HEK293T (cell line): ENCODE measurements around the gene WDR37.

Experiments used
- CTCF ChIA-PET: fragments of 350-600 bp; formaldehyde crosslinking; extraction: SDS; loops from one replicate; lab custom pipeline; 2021; ENCODE audit warnings: antibody characterized with exemption, inconsistent platforms; lab: Yijun Ruan, JAX
- POLR2A ChIA-PET: fragments of 350-600 bp; formaldehyde crosslinking; extraction: SDS; loops from one replicate; lab custom pipeline; 2020; ENCODE audit warnings: antibody characterized with exemption, inconsistent platforms; lab: Yijun Ruan, JAX
- DNase-seq: peaks from one replicate; pipeline ENCODE4 v3.0.0; 2012; ENCODE audit warnings: mixed read lengths; ENCODE audit errors: extremely low spot score
- ARNT ChIP-seq: fragments of 450-650 bp; IDR thresholded peaks from 2 replicates; pipeline ENCODE4 v1.6.1; 2017; ENCODE audit warnings: mild to moderate bottlenecking
- BHLHE40 ChIP-seq: fragments of 450-650 bp; IDR thresholded peaks from 2 replicates; pipeline ENCODE4 v1.6.1; 2016; ENCODE audit warnings: mild to moderate bottlenecking, moderate library complexity, borderline replicate concordance
- CTBP1 ChIP-seq: fragments of 450-650 bp; IDR thresholded peaks from 2 replicates; pipeline ENCODE4 v1.6.1; 2016; ENCODE audit warnings: borderline replicate concordance
- ELF4 ChIP-seq: fragments of 450-650 bp; IDR thresholded peaks from 2 replicates; pipeline ENCODE4 v1.6.1; 2017; ENCODE audit warnings: antibody characterized with exemption
- FOXA1 ChIP-seq: fragments of 450-650 bp; IDR thresholded peaks from 2 replicates; pipeline ENCODE4 v1.6.1; 2016; ENCODE audit warnings: mild to moderate bottlenecking
- FOXK2 ChIP-seq: fragments of 450-650 bp; IDR thresholded peaks from 2 replicates; pipeline ENCODE4 v1.6.1; 2016; ENCODE audit warnings: mild to moderate bottlenecking
- FOXM1 ChIP-seq: fragments of 450-650 bp; IDR thresholded peaks from 2 replicates; pipeline ENCODE4 v1.6.1; 2017; ENCODE audit warnings: mild to moderate bottlenecking, borderline replicate concordance
- HDGF ChIP-seq: fragments of 450-650 bp; IDR thresholded peaks from 2 replicates; pipeline ENCODE4 v1.6.1; 2017; ENCODE audit warnings: antibody characterized with exemption, borderline replicate concordance
- L3MBTL2 ChIP-seq: fragments of 450-650 bp; conservative IDR thresholded peaks from 2 replicates; pipeline ENCODE4 v1.6.1; 2016; ENCODE audit warnings: mild to moderate bottlenecking
- LEF1 ChIP-seq: fragments of 450-650 bp; IDR thresholded peaks from 2 replicates; pipeline ENCODE4 v1.6.1; 2017; ENCODE audit warnings: mild to moderate bottlenecking, borderline replicate concordance
- NFRKB ChIP-seq: fragments of 450-650 bp; IDR thresholded peaks from 2 replicates; pipeline ENCODE4 v1.6.1; 2016; ENCODE audit warnings: mild to moderate bottlenecking, moderate library complexity
- PKNOX1 ChIP-seq: fragments of 450-650 bp; IDR thresholded peaks from 2 replicates; pipeline ENCODE4 v1.6.1; 2016
- SP1 ChIP-seq: fragments of 450-650 bp; IDR thresholded peaks from 2 replicates; pipeline ENCODE4 v1.6.1; 2017
- SUZ12 ChIP-seq: fragments of 450-650 bp; IDR thresholded peaks from 2 replicates; pipeline ENCODE4 v1.6.1; 2016; ENCODE audit warnings: mild to moderate bottlenecking
- TARDBP ChIP-seq: fragments of 450-650 bp; IDR thresholded peaks from 2 replicates; pipeline ENCODE4 v1.6.1; 2016
- ZNF384 ChIP-seq: fragments of 450-650 bp; IDR thresholded peaks from 2 replicates; pipeline ENCODE4 v1.6.1; 2016

The WDR37 gene

GRCh38 chr10:1050145-1050544 lies 6.0 kb upstream of the WDR37 start:
- DNase-seq = no peak
- no peak for TF ChIP-seq SUZ12
- TF ChIP-seq CTBP1 = no peak
- no peak for TF ChIP-seq ZNF384
- TF ChIP-seq ARNT = no peak
- no peak for TF ChIP-seq ELF4
- no peak for TF ChIP-seq NFRKB
- no peak for TF ChIP-seq FOXA1
- TF ChIP-seq FOXM1 = no peak
- TF ChIP-seq FOXK2 = no peak
- ChIA-PET POLR2A (no interaction called here), CTCF (no interaction called here)

- POLR2A ChIA-PET = no interaction called here
- no peak for DNase-seq
- no peak for TF ChIP-seq SUZ12
- TF ChIP-seq NFRKB = no peak
- no peak for TF ChIP-seq SP1
- no peak for TF ChIP-seq FOXA1
- TF ChIP-seq PKNOX1 = no peak
- no peak for TF ChIP-seq BHLHE40
- TF ChIP-seq CTBP1 = no peak
- TF ChIP-seq ARNT = no peak
- no peak for TF ChIP-seq HDGF
- no peak for TF ChIP-seq FOXM1
- no peak for TF ChIP-seq FOXK2
- no peak for TF ChIP-seq TARDBP
- TF ChIP-seq ZNF384 = no peak
- TF ChIP-seq LEF1 = no peak
- no peak for TF ChIP-seq ELF4
- CTCF ChIA-PET = interaction anchor here (0.6 kb wide), 1 partner anchor 158 kb away, joined by 3 read pairs; no protein-coding TSS in a partner anchor
These were observed 5.6 kb upstream of the WDR37 start for GRCh38 chr10:1050554-1050953.

- DNase-seq = peak; percentile 26
- POLR2A ChIA-PET = no interaction called here
- TF ChIP-seq PKNOX1 = peak; percentile 92
- no peak for TF ChIP-seq FOXA1
- no peak for TF ChIP-seq SUZ12
- no peak for TF ChIP-seq TARDBP
- no peak for TF ChIP-seq FOXK2
- TF ChIP-seq ARNT = peak; percentile 94
- TF ChIP-seq ELF4 = no peak
- TF ChIP-seq FOXM1 = no peak
- no peak for TF ChIP-seq SP1
- no peak for TF ChIP-seq ZNF384
- TF ChIP-seq LEF1 = no peak
- no peak for TF ChIP-seq BHLHE40
- peak; percentile 92 for TF ChIP-seq CTBP1
- no peak for TF ChIP-seq HDGF
- no peak for TF ChIP-seq NFRKB
- no peak for TF ChIP-seq L3MBTL2
- CTCF ChIA-PET = no interaction called here
These were observed 1.5 kb upstream of the WDR37 start for GRCh38 chr10:1054684-1055083.

- ChIA-PET POLR2A (interaction anchor here (1.0 kb wide), 1 partner anchor 8 kb away, joined by 3 read pairs; the partner anchor contains the start of gene IDI1), CTCF (no interaction called here)
- TF ChIP-seq ARNT = no peak
- TF ChIP-seq PKNOX1 = no peak
- TF ChIP-seq FOXK2 = no peak
- TF ChIP-seq BHLHE40 = no peak
- no peak for TF ChIP-seq LEF1
- TF ChIP-seq SP1 = no peak
- TF ChIP-seq ZNF384 = no peak
- TF ChIP-seq FOXA1 = no peak
- TF ChIP-seq L3MBTL2 = no peak
- TF ChIP-seq TARDBP = no peak
- no peak for TF ChIP-seq NFRKB
- no peak for TF ChIP-seq FOXM1
- TF ChIP-seq HDGF = no peak
- TF ChIP-seq ELF4 = no peak
- TF ChIP-seq CTBP1 = no peak
- no peak for TF ChIP-seq SUZ12
- DNase-seq = peak; percentile 15
These were observed 997 bp downstream of the WDR37 start for GRCh38 chr10:1057106-1057657.

GRCh38 chr10:1058017-1058416 lies 1.8 kb downstream of the WDR37 start:
- ChIA-PET POLR2A (interaction anchor here (1.0 kb wide), 1 partner anchor 9 kb away, joined by 3 read pairs; the partner anchor contains the start of gene IDI1), CTCF (no interaction called here)
- TF ChIP-seq HDGF = no peak
- no peak for TF ChIP-seq NFRKB
- no peak for DNase-seq

- TF ChIP-seq ELF4 = no peak
- no peak for TF ChIP-seq FOXM1
- TF ChIP-seq PKNOX1 = no peak
- TF ChIP-seq HDGF = no peak
- no peak for TF ChIP-seq FOXA1
- TF ChIP-seq BHLHE40 = no peak
- no peak for TF ChIP-seq CTBP1
- TF ChIP-seq LEF1 = no peak
- TF ChIP-seq TARDBP = no peak
- no peak for TF ChIP-seq SP1
- TF ChIP-seq FOXK2 = no peak
- no peak for TF ChIP-seq ARNT
- no peak for TF ChIP-seq NFRKB
- no peak for TF ChIP-seq SUZ12
- TF ChIP-seq ZNF384 = no peak
- TF ChIP-seq L3MBTL2 = no peak
- ChIA-PET POLR2A (interaction anchor here (1.3 kb wide), 1 partner anchor 11 kb away, joined by 4 read pairs; the partner anchor contains the start of gene IDI1), CTCF (no interaction called here)
- no peak for DNase-seq
These were observed 3.7 kb downstream of the WDR37 start for GRCh38 chr10:1059902-1060301.
